Peyer's patch (tissue), 4 donors: ENCODE measurements around the gene TMEM209. TPM values are rescaled to one million over a fixed set of nuclear protein-coding genes. Genes with fewer than 3 reads are reported as not detected.
"Not testable (repeated sequence)": the region's sequence is repeated elsewhere in the genome, so short reads cannot be mapped to it uniquely, and the experiment has no call there.

ENCODE experiments used
- DNase-seq, 3 donors: peaks; one replicate each; pipeline ENCODE4 v3.0.0-alpha.2; 2017 to 2019
- H3K27ac ChIP-seq, 4 donors: fragments of 200-600 bp; sonication (generic); one replicate each; pipeline ENCODE4 v1.5.1; 2016 to 2019
- H3K27me3 ChIP-seq, 2 donors: fragments of 200-600 bp; sonication (generic); one replicate each; pipeline ENCODE4 v1.5.1; 2019
- H3K36me3 ChIP-seq, 3 donors: fragments of 200-600 bp; sonication (generic); one replicate each; pipeline ENCODE4 v1.5.1; 2016 to 2019
- H3K4me1 ChIP-seq, 4 donors: fragments of 200-600 bp; sonication (generic); one replicate each; pipeline ENCODE4 v1.5.1; 2016 to 2019
- H3K4me3 ChIP-seq, 4 donors: fragments of 200-600 bp; sonication (generic); 1 replicate in 3 of 4; 2 replicates in 1 of 4; pipeline ENCODE4 v1.5.1; 2016 to 2019; ENCODE audit warnings: mild to moderate bottlenecking in 1 of 4
- H3K9me3 ChIP-seq, 4 donors: fragments of 200-600 bp; sonication (generic); one replicate each; pipeline ENCODE4 v1.5.1; 2016 to 2019; ENCODE audit warnings: mild to moderate bottlenecking in 1 of 4
- POLR2A ChIP-seq, 2 donors: fragments of 450-650 bp; IDR thresholded peaks; one replicate each; pipeline ENCODE4 v1.5.1; 2017; ENCODE audit warnings: antibody characterized with exemption in 2 of 2, mild to moderate bottlenecking in 2 of 2, moderate library complexity in 2 of 2
- total RNA-seq, 4 donors: library from RNA; depleted of rRNA; stranded (reverse); fragments of >200 nt; gene quantifications; one replicate each; pipeline ENCODE4 v1.1.0, GENCODE V29; 2016
- TF ChIP-seq, protein P1 (sequence below), 6 experiments: fragments of 450-650 bp in 4 of 6; fragments of 200-600 bp in 2 of 6; sonication (generic) in 1 of 6; IDR thresholded peaks; one replicate each; pipeline ENCODE4 v1.5.1; 2017 to 2019; ENCODE audit warnings: antibody characterized with exemption in 6 of 6, mild to moderate bottlenecking in 3 of 6, moderate library complexity in 1 of 6

The TMEM209 gene
- total RNA-seq = 10 to 100 TPM; 11.6 to 17.2 (median 15.4) TPM

DNA sequence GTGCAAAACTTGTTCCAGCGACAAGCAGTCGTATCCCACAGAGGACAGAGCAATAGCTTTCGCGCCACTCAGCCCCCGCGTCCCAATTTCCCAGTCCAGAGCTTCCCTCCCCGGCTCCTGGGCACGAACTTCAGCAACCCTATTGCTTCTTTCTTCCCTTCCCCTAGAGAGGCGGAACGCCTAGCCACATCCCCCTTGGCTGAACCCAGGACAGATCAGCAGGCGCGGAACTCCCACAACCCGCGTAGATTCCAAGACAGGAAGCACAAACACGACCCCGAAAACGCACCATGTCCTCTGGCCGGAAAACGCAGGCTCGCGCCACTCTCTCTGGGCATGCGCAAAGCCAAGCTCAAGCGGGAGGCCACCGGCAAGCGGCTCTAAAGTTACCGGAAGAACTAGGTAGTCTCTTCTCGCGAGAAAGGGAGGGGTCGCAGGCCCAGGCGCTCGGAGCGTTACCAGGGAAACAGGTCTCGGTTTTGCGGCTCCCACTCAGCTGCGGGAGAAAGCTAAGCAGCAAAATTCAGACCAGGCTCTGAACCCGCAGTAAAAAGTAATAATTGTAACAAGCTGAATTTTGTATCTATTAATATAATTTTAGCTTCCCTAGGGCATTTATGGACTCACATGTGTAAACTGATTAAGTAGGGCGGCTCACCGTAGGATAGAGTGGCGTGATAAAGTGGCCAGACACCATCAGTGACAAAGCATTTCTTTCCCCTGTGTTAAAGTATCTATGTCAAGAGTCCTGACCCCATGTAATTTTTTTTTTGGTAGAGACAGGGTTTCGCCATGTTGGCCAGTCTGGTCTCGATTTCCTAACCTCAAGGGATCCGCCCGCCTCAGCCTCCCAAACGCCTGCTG is at the start of gene TMEM209:
Gene TMEM209, minus strand, starts transcription at position 323 of the 864 bp plus-strand sequence. Its CDS starts 31 bp downstream, at position 292.
- H3K36me3 ChIP-seq = peaks cover 0 to 11% (median 0%) of the 10 kb centered on the region in 3 donors
- TF ChIP-seq, protein P1, sequence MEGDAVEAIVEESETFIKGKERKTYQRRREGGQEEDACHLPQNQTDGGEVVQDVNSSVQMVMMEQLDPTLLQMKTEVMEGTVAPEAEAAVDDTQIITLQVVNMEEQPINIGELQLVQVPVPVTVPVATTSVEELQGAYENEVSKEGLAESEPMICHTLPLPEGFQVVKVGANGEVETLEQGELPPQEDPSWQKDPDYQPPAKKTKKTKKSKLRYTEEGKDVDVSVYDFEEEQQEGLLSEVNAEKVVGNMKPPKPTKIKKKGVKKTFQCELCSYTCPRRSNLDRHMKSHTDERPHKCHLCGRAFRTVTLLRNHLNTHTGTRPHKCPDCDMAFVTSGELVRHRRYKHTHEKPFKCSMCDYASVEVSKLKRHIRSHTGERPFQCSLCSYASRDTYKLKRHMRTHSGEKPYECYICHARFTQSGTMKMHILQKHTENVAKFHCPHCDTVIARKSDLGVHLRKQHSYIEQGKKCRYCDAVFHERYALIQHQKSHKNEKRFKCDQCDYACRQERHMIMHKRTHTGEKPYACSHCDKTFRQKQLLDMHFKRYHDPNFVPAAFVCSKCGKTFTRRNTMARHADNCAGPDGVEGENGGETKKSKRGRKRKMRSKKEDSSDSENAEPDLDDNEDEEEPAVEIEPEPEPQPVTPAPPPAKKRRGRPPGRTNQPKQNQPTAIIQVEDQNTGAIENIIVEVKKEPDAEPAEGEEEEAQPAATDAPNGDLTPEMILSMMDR (IDR thresholded peaks at IDR 0.05) = no peak
- TF ChIP-seq POLR2A (IDR thresholded peaks at IDR 0.05) = peak; percentile 78 to 79
- peaks cover 0 to 22% (median 0%) of the 10 kb centered on the region in 4 donors for H3K4me1 ChIP-seq
- peak within 1 kb of the TSS; percentile 58 to 82 (median 70) for H3K4me3 ChIP-seq
- no peaks in the 10 kb centered on the region for H3K9me3 ChIP-seq
- peak within 1 kb of the TSS; percentile 82 to 89 (median 87) for H3K27ac ChIP-seq
- DNase-seq = peak; percentile 90 to 98 (median 93)
- no peaks in the 10 kb centered on the region for H3K27me3 ChIP-seq

DNA sequence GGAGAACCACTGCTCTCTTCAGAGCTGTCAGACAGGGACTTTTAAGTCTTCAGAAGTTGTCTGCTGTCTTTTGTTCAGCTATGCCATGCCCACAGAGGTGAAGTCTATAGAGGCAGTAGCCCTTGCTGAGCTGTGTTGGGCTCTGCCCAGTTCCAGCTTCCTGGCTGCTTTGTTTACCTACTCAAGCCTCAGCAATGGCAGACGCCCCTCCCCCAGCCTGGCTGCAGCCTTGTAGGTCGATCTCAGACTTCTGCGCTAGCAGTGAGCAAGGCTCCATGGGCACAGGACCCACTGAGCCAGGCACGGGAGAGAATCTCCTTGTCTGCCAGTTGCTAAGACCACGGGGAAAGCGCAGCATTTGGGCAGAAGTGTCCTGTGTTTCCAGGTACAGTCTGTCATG is 49.3 kb upstream of the TMEM209 start:
- no peak for TF ChIP-seq POLR2A (IDR thresholded peaks at IDR 0.05)
- TF ChIP-seq, protein P1 (IDR thresholded peaks at IDR 0.05) = no peak
- Histone ChIP-seq H3K36me3 (no peaks in the 10 kb centered on the region), H3K4me3 (no peak overlapping the region), H3K27me3 (no peaks in the 10 kb centered on the region), H3K4me1 (no peaks in the 10 kb centered on the region), H3K27ac (no peak overlapping the region), H3K9me3 (peaks cover 0 to 10% (median 0%) of the 10 kb centered on the region in 4 donors)
- DNase-seq = no peak

DNA sequence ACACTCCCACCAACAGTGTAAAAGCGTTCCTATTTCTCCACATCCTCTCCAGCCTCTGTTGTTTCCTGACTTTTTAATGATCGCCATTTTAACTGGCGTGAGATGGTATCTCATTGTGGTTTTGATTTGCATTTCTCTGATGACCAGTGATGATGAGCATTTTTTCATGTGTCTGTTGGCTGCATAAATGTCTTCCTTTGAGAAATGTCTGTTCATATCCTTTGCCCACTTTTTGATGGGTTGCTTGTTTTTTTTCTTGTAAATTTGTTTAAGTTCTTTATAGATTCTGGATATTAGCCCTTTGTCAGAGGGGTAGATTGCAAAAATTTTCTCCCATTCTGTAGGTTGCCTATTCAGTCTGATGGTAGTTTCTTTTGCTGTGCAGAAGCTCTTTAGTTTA is 44.4 kb upstream of the TMEM209 start:
- H3K4me3 ChIP-seq, H3K27me3 ChIP-seq, H3K9me3 ChIP-seq, DNase-seq, H3K27ac ChIP-seq, H3K36me3 ChIP-seq, H3K4me1 ChIP-seq: not testable (repeated sequence)

DNA sequence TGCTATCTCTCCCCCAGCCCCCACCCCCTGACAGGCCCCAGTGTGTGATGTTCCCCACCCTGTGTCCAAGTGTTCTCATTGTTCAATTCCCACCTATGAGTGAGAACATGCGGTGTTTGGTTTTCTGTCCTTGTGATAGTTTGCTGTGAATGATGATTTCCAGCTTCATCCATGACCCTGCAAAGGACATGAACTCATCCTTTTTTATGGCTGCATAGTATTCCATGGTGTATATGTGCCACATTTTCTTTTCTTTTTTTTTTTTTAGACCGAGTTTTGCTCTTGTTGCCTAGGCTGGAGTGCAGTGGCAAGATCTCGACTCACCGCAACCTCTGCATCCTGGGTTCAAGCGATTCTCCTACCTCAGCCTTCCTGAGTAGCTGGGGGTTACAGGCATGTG is 43.6 kb upstream of the TMEM209 start:
- H3K9me3 ChIP-seq, DNase-seq, H3K36me3 ChIP-seq, H3K27ac ChIP-seq, H3K27me3 ChIP-seq, H3K4me3 ChIP-seq, H3K4me1 ChIP-seq: not testable (repeated sequence)

DNA sequence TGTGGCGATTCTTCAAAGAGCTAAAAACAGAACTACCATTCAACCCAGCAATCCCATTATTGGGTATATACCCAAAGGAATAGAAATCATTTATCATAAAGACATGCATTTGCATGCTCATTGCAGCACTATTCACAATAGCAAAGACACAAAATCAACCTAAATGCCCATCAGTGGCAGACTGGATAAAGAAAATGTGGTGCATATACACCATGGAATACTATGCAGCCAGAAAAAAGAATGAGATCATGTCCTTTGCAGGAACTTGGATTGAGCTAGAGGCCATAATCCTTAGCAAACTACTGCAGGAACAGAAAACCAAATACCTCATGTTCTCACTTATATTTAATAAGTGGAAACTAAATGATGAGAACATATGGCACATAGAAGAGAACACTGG is 41.3 kb upstream of the TMEM209 start:
- not testable (repeated sequence) for H3K4me1 ChIP-seq, H3K27me3 ChIP-seq, H3K27ac ChIP-seq, H3K4me3 ChIP-seq, DNase-seq, H3K9me3 ChIP-seq, H3K36me3 ChIP-seq

DNA sequence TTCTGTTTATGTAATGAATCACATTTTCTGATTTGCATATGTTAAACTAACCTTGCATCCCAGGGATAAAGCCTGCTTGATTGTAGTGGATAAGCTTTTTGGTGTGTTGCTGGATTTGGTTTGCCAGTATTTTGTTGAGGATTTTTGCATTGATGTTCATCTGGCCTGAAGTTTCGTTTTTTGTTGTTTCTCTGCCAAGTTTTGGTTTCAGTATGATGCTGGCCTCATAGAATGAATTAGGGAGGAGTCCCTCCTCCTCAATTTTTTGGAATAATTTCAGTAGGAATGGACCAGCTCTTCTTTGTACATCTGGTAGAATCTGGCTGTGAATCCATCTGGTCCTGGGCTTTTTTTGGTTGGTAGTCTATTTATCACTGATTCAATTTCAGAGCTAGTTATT is 38.3 kb upstream of the TMEM209 start:
- not testable (repeated sequence) for DNase-seq, H3K27ac ChIP-seq, H3K36me3 ChIP-seq, H3K4me1 ChIP-seq, H3K27me3 ChIP-seq, H3K9me3 ChIP-seq, H3K4me3 ChIP-seq

DNA sequence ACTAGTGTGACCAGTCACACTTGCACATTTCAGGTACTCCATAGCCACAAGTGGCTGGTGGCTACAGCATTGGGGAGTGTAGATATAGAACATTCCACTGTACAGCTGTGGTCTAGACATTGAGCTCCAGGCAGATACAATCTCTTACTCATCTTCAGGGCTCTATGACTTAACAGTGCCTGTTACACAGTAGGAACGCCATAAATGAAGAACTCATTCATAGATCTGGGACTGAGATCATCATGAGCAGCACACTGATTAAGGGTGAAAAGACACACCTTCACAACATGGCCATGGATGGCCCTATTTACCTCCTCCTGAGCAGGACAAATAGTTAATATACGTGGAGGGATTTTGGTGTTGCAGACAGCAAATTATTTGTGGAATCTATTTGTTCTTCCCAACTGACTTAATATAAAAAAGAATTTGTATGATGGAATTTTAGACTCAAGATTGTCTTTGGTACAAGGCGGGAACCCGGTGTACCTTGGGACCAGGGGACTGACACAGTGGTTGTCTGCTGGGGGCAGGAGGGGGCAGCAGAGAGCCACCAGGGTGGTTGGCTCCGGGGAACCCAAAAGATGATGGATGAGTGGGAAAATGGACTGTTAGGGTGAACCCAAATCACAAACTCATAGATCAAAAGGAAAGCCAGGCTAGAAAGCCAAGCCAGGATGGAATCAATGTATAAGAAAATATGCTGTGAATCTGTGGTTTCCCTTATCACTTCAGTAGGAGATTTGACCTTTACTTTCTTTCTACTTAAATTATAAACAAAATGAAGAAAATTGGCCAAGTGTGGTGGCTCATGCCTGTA is 37.2 kb upstream of the TMEM209 start:
- Histone ChIP-seq H3K27me3 (no peaks in the 10 kb centered on the region), H3K4me3 (no peak overlapping the region), H3K36me3 (no peaks in the 10 kb centered on the region), H3K4me1 (no peaks in the 10 kb centered on the region), H3K9me3 (no peaks in the 10 kb centered on the region), H3K27ac (no peak overlapping the region)
- TF ChIP-seq POLR2A (IDR thresholded peaks at IDR 0.05) = no peak
- TF ChIP-seq, protein P1 (IDR thresholded peaks at IDR 0.05) = peak; percentile 28 to 75 (median 70)
- DNase-seq = peak; percentile 25 to 71 (median 65)
